Suppressor macrophage treated with lipopolysaccharide for 4 hours (primary cell): ENCODE results near the gene CADM1.
"Not testable (repeated sequence)": the region's sequence is repeated elsewhere in the genome, so short reads cannot be mapped to it uniquely, and the experiment has no call there.

Experiments used
- DNase-seq: peaks from one replicate; pipeline ENCODE4 v3.0.0-alpha.2; 2020

Gene CADM1

GRCh38 chr11:115476463-115477286 is 27.5 kb downstream of the CADM1 start:
- DNase-seq, result no peak

- no peak for DNase-seq
Observed at GRCh38 chr11:115475564-115475963, 28.7 kb downstream of the CADM1 start.

- DNase-seq, result not testable (repeated sequence)
Observed at GRCh38 chr11:115474306-115474705, 29.9 kb downstream of the CADM1 start.

GRCh38 chr11:115473167-115473566 is 31.0 kb downstream of the CADM1 start:
- DNase-seq, result no peak

GRCh38 chr11:115471367-115471766 is 32.8 kb downstream of the CADM1 start:
- DNase-seq, result peak; percentile 15

GRCh38 chr11:115470928-115471327 is 33.3 kb downstream of the CADM1 start:
- no peak for DNase-seq

GRCh38 chr11:115469361-115469760 is 34.9 kb downstream of the CADM1 start:
- peak; percentile 27 for DNase-seq

GRCh38 chr11:115466122-115466521 is 38.1 kb downstream of the CADM1 start:
- no peak for DNase-seq

GRCh38 chr11:115464269-115464668 is 39.9 kb downstream of the CADM1 start:
- DNase-seq, result no peak

- DNase-seq, result no peak
Observed at GRCh38 chr11:115463606-115464005, 40.6 kb downstream of the CADM1 start.

GRCh38 chr11:115462757-115463156 is 41.5 kb downstream of the CADM1 start:
- no peak for DNase-seq

GRCh38 chr11:115462004-115462541 is 42.1 kb downstream of the CADM1 start:
- no peak for DNase-seq

GRCh38 chr11:115460512-115460911 is 43.7 kb downstream of the CADM1 start:
- no peak for DNase-seq

- DNase-seq, result no peak
Observed at GRCh38 chr11:115459563-115459962, 44.7 kb downstream of the CADM1 start.

- DNase-seq, result no peak
Observed at GRCh38 chr11:115458877-115459276, 45.3 kb downstream of the CADM1 start.

GRCh38 chr11:115456019-115456418 is 48.2 kb downstream of the CADM1 start:
- no peak for DNase-seq

GRCh38 chr11:115455613-115456012 is 48.6 kb downstream of the CADM1 start:
- DNase-seq, result no peak

GRCh38 chr11:115454525-115454924 is 49.7 kb downstream of the CADM1 start:
- DNase-seq, result no peak

- DNase-seq, result no peak
Observed at GRCh38 chr11:115453693-115454490, 50.3 kb downstream of the CADM1 start.

GRCh38 chr11:115452241-115452640 is 52.0 kb downstream of the CADM1 start:
- DNase-seq, result no peak

- DNase-seq, result no peak
Observed at GRCh38 chr11:115450519-115450918, 53.7 kb downstream of the CADM1 start.

GRCh38 chr11:115447273-115447864 is 56.8 kb downstream of the CADM1 start:
- DNase-seq, result no peak

GRCh38 chr11:115446214-115446613 is 58.0 kb downstream of the CADM1 start:
- DNase-seq, result no peak
